Natural killer cell (primary cell): ENCODE data around the gene TMC2. TPM values are rescaled to one million over a fixed set of nuclear protein-coding genes. Genes with fewer than 3 reads are reported as not detected.
A peak's percentile ranks its signal among the peaks of the same experiment; 100 is the strongest.

ENCODE experiments used
- ATAC-seq, 3 donors: fragments of 150-1000 bp in 2 of 3; fragments of 200-7000 bp in 1 of 3; cut with Tn5 transposase; 1 replicate in 1 of 3; 2 replicates in 2 of 3; pipeline ENCODE4 v1.10.0; 2021; ENCODE audit warnings: mild to moderate bottlenecking in 2 of 3, moderate library complexity in 2 of 3
- DNase-seq, 2 donors: peaks; one replicate each; pipeline versions ENCODE4 v3.0.0 to v3.0.0-alpha.2; 2013 to 2021; ENCODE audit warnings: mixed read lengths in 1 of 2
- H3K27ac ChIP-seq: one replicate; pipeline ENCODE4 v1.5.1; 2013; ENCODE audit warnings: mild to moderate bottlenecking, low read length
- H3K27me3 ChIP-seq: one replicate; pipeline ENCODE4 v1.6.1; 2013; ENCODE audit warnings: low read length; ENCODE audit not compliant: control insufficient read depth, insufficient read depth
- H3K36me3 ChIP-seq: one replicate; pipeline ENCODE4 v1.6.1; 2013; ENCODE audit warnings: low read length; ENCODE audit not compliant: control insufficient read depth, insufficient read depth
- H3K4me1 ChIP-seq: one replicate; pipeline ENCODE4 v1.6.1; 2013; ENCODE audit warnings: low read length; ENCODE audit not compliant: control insufficient read depth, insufficient read depth
- H3K4me3 ChIP-seq: one replicate; pipeline ENCODE4 v1.5.1; 2013; ENCODE audit warnings: low read length
- H3K9me3 ChIP-seq: one replicate; pipeline ENCODE4 v1.6.1; 2013; ENCODE audit warnings: low read length; ENCODE audit not compliant: control insufficient read depth, insufficient read depth
- H3K27ac Mint-ChIP-seq, 2 donors: one replicate each; pipeline ENCODE4 v1.8.0; 2022; ENCODE audit warnings: mild to moderate bottlenecking in 2 of 2, mixed read lengths in 2 of 2, moderate library complexity in 1 of 2
- H3K27me3 Mint-ChIP-seq, 2 donors: one replicate each; pipeline ENCODE4 v1.8.0; 2022; ENCODE audit warnings: low read depth in 2 of 2, mixed read lengths in 2 of 2
- H3K36me3 Mint-ChIP-seq: one replicate; pipeline ENCODE4 v1.8.0; 2022; ENCODE audit warnings: mixed read lengths
- H3K4me1 Mint-ChIP-seq, 2 donors: one replicate each; pipeline ENCODE4 v1.8.0; 2022; ENCODE audit warnings: mixed read lengths in 2 of 2
- H3K4me3 Mint-ChIP-seq: one replicate; pipeline ENCODE4 v1.8.0; 2022; ENCODE audit warnings: mild to moderate bottlenecking, moderate library complexity, mixed read lengths
- H3K9me3 Mint-ChIP-seq, 2 donors: one replicate each; pipeline ENCODE4 v1.8.0; 2022; ENCODE audit warnings: mixed read lengths in 2 of 2
- WGBS: methylation state at CpG from one replicate; pipeline ENCODE4 v1.1.7; 2013; ENCODE audit warnings: missing lambda C conversion rate; ENCODE audit not compliant: insufficient coverage; 5-methylcytosine and 5-hydroxymethylcytosine counted together
- intact Hi-C: fragments of 100-400 bp; cut with micrococcal nuclease; formaldehyde crosslinking; loops from one replicate; pipeline ENCODE4 v1.14.2; 2022
- total RNA-seq, 4 donors: library from RNA; stranded (reverse); fragments of 120-200 nt in 1 of 4; gene quantifications; one replicate each; pipeline versions ENCODE4 v1.2.3 to v1.2.4, GENCODE V29; 2013 to 2022
- TF ChIP-seq, protein P1 (sequence below): fragments of 200-600 bp; IDR thresholded peaks from one replicate; pipeline ENCODE4 v1.8.0; 2022; ENCODE audit warnings: antibody characterized with exemption

TMC2 gene
- total RNA-seq, 3 donors from 2014 or later (not counting 1 experiment from before 2014, with no cell fraction given) = 0.94 to 1.3 TPM; not detected in 1

DNA sequence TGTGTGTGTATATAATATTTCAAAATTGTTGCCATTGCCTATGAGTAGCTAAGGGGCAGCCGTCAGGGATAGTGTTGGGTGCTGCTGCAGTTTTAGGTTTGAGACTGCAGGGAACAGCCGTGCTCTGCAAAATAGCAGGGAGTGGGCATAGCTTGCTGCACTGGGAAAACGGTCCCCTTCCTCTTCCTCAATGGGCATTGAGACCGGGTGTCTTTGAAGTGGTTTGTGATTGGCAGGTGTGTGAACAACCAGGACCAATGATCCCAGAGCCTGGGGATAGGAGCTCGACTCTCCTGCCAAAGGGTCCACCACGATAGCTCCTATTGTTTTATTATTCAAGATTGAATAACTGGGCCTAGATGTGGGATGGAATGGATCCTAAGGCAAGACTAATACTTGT lies 151.1 kb downstream of the TMC2 start:
- H3K27me3 Mint-ChIP-seq = peaks cover 10 to 13% of the 10 kb centered on the region in 2 donors
- H3K27me3 ChIP-seq = peaks cover 3% of the 10 kb centered on the region

DNA sequence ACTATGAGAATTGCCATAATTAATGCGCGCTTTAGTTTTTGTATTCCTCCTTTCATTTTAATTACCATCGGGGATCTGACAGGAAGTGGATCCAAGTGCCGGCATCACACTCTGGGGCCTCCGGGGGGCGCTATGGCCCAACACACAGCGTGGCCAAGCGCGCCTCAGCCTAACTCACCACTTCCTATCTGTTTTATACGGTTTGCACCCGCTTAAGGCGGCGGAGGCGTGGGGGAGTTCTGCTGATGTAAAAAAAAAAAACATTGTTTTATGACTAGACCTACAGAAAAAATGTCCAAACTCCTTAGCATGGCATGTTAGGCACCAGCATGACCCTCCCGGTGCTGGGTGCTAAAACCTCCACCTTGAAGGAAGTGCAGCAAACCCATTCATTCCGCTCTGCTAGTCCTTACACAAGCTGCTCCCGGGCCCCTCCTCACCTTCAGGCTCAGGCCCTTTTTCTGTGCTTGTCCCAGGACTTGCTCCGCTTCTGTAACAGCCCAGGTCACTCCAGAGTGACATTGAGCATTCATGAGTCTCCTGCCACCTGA lies 151.7 kb downstream of the TMC2 start:
- ATAC-seq (peak; percentile 87 to 97 (median 89)), DNase-seq (peak; percentile 85 to 92)
- Histone ChIP-seq H3K27ac (peak overlapping the region; percentile 31), H3K9me3 (no peaks in the 10 kb centered on the region), H3K4me3 (no peak overlapping the region), H3K36me3 (no peaks in the 10 kb centered on the region), H3K4me1 (peaks cover 28% of the 10 kb centered on the region), H3K27me3 (peaks cover 3% of the 10 kb centered on the region)
- H3K36me3 Mint-ChIP-seq = no peaks in the 10 kb centered on the region
- peaks cover 4 to 13% of the 10 kb centered on the region in 2 donors for H3K27me3 Mint-ChIP-seq
- peaks cover 32 to 41% of the 10 kb centered on the region in 2 donors for H3K4me1 Mint-ChIP-seq
- peak overlapping the region; percentile 69 for H3K4me3 Mint-ChIP-seq
- H3K9me3 Mint-ChIP-seq = no peaks in the 10 kb centered on the region
- TF ChIP-seq, protein P1, sequence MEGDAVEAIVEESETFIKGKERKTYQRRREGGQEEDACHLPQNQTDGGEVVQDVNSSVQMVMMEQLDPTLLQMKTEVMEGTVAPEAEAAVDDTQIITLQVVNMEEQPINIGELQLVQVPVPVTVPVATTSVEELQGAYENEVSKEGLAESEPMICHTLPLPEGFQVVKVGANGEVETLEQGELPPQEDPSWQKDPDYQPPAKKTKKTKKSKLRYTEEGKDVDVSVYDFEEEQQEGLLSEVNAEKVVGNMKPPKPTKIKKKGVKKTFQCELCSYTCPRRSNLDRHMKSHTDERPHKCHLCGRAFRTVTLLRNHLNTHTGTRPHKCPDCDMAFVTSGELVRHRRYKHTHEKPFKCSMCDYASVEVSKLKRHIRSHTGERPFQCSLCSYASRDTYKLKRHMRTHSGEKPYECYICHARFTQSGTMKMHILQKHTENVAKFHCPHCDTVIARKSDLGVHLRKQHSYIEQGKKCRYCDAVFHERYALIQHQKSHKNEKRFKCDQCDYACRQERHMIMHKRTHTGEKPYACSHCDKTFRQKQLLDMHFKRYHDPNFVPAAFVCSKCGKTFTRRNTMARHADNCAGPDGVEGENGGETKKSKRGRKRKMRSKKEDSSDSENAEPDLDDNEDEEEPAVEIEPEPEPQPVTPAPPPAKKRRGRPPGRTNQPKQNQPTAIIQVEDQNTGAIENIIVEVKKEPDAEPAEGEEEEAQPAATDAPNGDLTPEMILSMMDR = peak; percentile 90
- WGBS = 16% methylated on average over 15 of the region's 18 CpGs
- peak overlapping the region; percentile 77 to 80 for H3K27ac Mint-ChIP-seq
- intact Hi-C loops = loop anchor here (1.0 kb wide), 5 partner anchors 24 to 313 kb away; partner anchors contain the start of gene IDH3B

More for the DNA sequence above, 151.1 kb downstream of the TMC2 start:
- DNase-seq = no peak
- Histone ChIP-seq H3K27ac (peak overlapping the region; percentile 22), H3K4me3 (no peak overlapping the region), H3K36me3 (no peaks in the 10 kb centered on the region), H3K4me1 (peaks cover 28% of the 10 kb centered on the region), H3K9me3 (no peaks in the 10 kb centered on the region)
- Mint-ChIP-seq H3K36me3 (no peaks in the 10 kb centered on the region), H3K4me3 (no peak overlapping the region), H3K4me1 (peaks cover 32 to 41% of the 10 kb centered on the region in 2 donors), H3K9me3 (no peaks in the 10 kb centered on the region), H3K27ac (peak overlapping the region; percentile 77 to 80)
- WGBS = 65% methylated on average over 5 of the region's 6 CpGs
- ATAC-seq = no peak
- TF ChIP-seq, protein P1 = no peak
- intact Hi-C loops = no loop called here

DNA sequence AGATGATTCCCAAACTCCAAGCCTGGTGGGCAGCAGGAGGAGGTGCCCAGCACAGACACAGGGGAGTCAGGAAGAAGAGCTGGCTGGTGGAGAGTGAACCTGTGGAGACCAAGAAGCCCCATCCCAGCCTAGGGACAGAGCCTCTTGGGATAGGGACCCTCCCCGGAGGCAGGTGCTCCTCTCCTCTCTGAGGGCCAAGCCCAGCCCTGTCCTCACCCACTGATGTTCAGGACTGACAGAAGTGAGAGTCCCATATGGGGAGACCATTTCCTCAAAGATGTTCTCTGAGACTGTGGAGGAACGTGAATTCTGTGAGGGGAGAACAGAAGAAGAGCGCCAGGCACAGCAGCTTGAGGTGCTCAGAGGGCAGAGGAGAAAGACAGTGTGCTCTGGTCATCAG lies 153.8 kb downstream of the TMC2 start:
- Histone ChIP-seq H3K36me3 (no peaks in the 10 kb centered on the region), H3K4me3 (no peak overlapping the region), H3K27ac (no peak overlapping the region), H3K9me3 (no peaks in the 10 kb centered on the region), H3K4me1 (peaks cover 34% of the 10 kb centered on the region), H3K27me3 (peaks cover 17% of the 10 kb centered on the region)
- no peaks in the 10 kb centered on the region for H3K36me3 Mint-ChIP-seq
- ATAC-seq (no peak), DNase-seq (no peak)
- peak overlapping the region; percentile 67 for H3K4me3 Mint-ChIP-seq
- intact Hi-C loops = no loop called here
- TF ChIP-seq, protein P1 = no peak
- 82% methylated on average over 3 of the region's 3 CpGs for WGBS
- peaks cover 32 to 45% of the 10 kb centered on the region in 2 donors for H3K4me1 Mint-ChIP-seq
- H3K9me3 Mint-ChIP-seq = no peaks in the 10 kb centered on the region
- peaks cover 0 to 25% of the 10 kb centered on the region in 2 donors for H3K27me3 Mint-ChIP-seq
- peak overlapping the region in 1 of 2 donors; percentile 35 for H3K27ac Mint-ChIP-seq

DNA sequence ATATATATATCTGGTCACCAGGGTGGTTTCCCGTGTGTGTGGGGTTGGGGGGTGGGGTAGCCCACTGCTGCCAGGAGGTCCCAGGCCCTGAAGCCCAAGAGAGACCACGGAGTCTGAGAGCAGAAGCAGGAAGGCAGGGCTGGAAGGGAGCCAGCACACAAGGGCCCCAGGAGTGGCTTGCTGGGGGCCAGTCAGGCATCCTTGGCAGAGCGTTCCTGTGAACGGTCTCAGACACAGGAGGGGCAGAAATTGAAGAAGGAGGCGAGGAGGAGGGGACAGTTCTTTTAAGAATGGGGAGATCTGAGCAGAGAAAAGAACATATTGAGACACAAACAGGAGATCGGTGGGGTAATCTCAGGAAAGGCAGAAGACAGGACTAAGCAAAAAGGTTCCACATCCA lies 154.3 kb downstream of the TMC2 start:
- Mint-ChIP-seq H3K4me3 (peak overlapping the region; percentile 94), H3K9me3 (no peaks in the 10 kb centered on the region), H3K4me1 (peaks cover 32 to 45% of the 10 kb centered on the region in 2 donors), H3K27ac (peak overlapping the region; percentile 93), H3K27me3 (peaks cover 0 to 28% of the 10 kb centered on the region in 2 donors), H3K36me3 (no peaks in the 10 kb centered on the region)
- intact Hi-C loops = no loop called here
- H3K4me3 ChIP-seq = no peak overlapping the region
- peaks cover 22% of the 10 kb centered on the region for H3K27me3 ChIP-seq
- DNase-seq (no peak), ATAC-seq (no peak)
- H3K4me1 ChIP-seq = peaks cover 34% of the 10 kb centered on the region
- no peaks in the 10 kb centered on the region for H3K9me3 ChIP-seq
- TF ChIP-seq, protein P1 = no peak
- H3K36me3 ChIP-seq = no peaks in the 10 kb centered on the region
- H3K27ac ChIP-seq = no peak overlapping the region
- 52% methylated on average over 6 of the region's 6 CpGs for WGBS
